Small intestine (tissue), 16 donors: ENCODE results near the gene RBFOX1. TPM values are rescaled to one million over a fixed set of nuclear protein-coding genes. Genes with fewer than 3 reads are reported as not detected.

Experiments
- DNase-seq, 2 donors: peaks; one replicate each; pipeline versions ENCODE4 v3.0.0 to v3.0.0-alpha.2; 2013
- FAIRE-seq: peaks from 2 replicates; lab custom pipeline; 2012; peaks lifted over from hg19 to GRCh38; lab: Jason Lieb, UNC
- H3K27ac ChIP-seq, 3 donors: one replicate each; pipeline ENCODE4 v1.5.1; 2013; ENCODE audit warnings: low read length in 2 of 3, mild to moderate bottlenecking in 2 of 3, control low read depth in 1 of 3, inconsistent platforms in 1 of 3, low read depth in 1 of 3, moderate library complexity in 1 of 3
- H3K27me3 ChIP-seq, 3 donors: one replicate each; pipeline ENCODE4 v1.6.1; 2013; ENCODE audit warnings: low read length in 3 of 3, inconsistent platforms in 1 of 3; ENCODE audit not compliant: control insufficient read depth in 3 of 3, insufficient read depth in 3 of 3
- H3K36me3 ChIP-seq, 3 donors: one replicate each; pipeline ENCODE4 v1.6.1; 2013; ENCODE audit warnings: low read length in 3 of 3, inconsistent platforms in 1 of 3, low read depth in 1 of 3, mild to moderate bottlenecking in 1 of 3, moderate library complexity in 1 of 3; ENCODE audit not compliant: control insufficient read depth in 3 of 3, insufficient read depth in 2 of 3
- H3K4me1 ChIP-seq, 3 donors: one replicate each; pipeline ENCODE4 v1.6.1; 2013; ENCODE audit warnings: low read length in 2 of 3, inconsistent platforms in 1 of 3, low read depth in 1 of 3, mild to moderate bottlenecking in 1 of 3, moderate library complexity in 1 of 3; ENCODE audit not compliant: control insufficient read depth in 3 of 3, insufficient read depth in 2 of 3
- H3K4me3 ChIP-seq, 3 donors: one replicate each; pipeline ENCODE4 v1.5.1; 2013; ENCODE audit warnings: low read length in 3 of 3, control low read depth in 1 of 3, inconsistent platforms in 1 of 3, low read depth in 1 of 3, mild to moderate bottlenecking in 1 of 3, moderate library complexity in 1 of 3
- H3K9me3 ChIP-seq, 2 donors: one replicate each; pipeline ENCODE4 v1.6.1; 2013; ENCODE audit warnings: low read depth in 1 of 2, low read length in 1 of 2; ENCODE audit not compliant: control insufficient read depth in 2 of 2, insufficient read depth in 1 of 2
- WGBS, 3 donors: extraction: QIAGEN DNeasy Blood & Tissue Kit; methylation state at CpG; one replicate each; pipeline ENCODE4 v1.1.7; 2013; 5-methylcytosine and 5-hydroxymethylcytosine counted together
- long read RNA-seq, 10 donors: transcript quantifications; one replicate each; lab custom pipeline, GENCODE V29; 2026
- polyA plus RNA-seq, 4 donors: library from polyadenylated mRNA; stranded (reverse) in 3 of 4; unstranded in 1 of 4; fragments of 200-250 nt in 3 of 4; fragments of 120-200 nt in 1 of 4; gene quantifications; one replicate each; pipeline versions ENCODE4 v1.2.1 to v1.2.3, GENCODE V29; 2013
- donor health status: healthy with polysubstance abuse.
- donor health status: control.
- donor health status: control.
- donor health status: Bipolar disorder and iron deficiency.
- donor health status: healthy.

RBFOX1 gene
- polyA plus RNA-seq: under 1 TPM in 3 of 4 donors, not detected in 1; 0.30 to 0.87 (median 0.54) TPM
- long read RNA-seq, donor 1: 0 reads
- long read RNA-seq, donor 2: 0 reads
- long read RNA-seq, donor 3: 0 reads
- long read RNA-seq, donor 4: 0 reads
- long read RNA-seq, donor 5: 0 reads
- long read RNA-seq, donor 6: 0 reads
- long read RNA-seq, donor 7, partial matches to known transcripts: 20 of 27 reads
- long read RNA-seq, donor 7, other reads (novel, unspliced or antisense): 0 of 27 reads
- long read RNA-seq, donor 8: 0 reads
- long read RNA-seq, donor 9: 0 reads
- long read RNA-seq, donor 10: 0 reads

GRCh38 chr16:7332611-7333010 is at the start of gene RBFOX1:
TSS of gene RBFOX1 (plus strand) at chr16:7332845.
- 67 to 70% (median 67%) methylated on average over 8 of the region's 8 CpGs for WGBS, 3 donors
- H3K4me1 ChIP-seq: no peaks in the 10 kb centered on the region
- no peaks in the 10 kb centered on the region for H3K9me3 ChIP-seq
- DNase-seq (no peak), FAIRE-seq (no peak)
- H3K27me3 ChIP-seq: no peaks in the 10 kb centered on the region
- H3K4me3 ChIP-seq: no peak within 1 kb of the TSS
- no peaks in the 10 kb centered on the region for H3K36me3 ChIP-seq
- no peak within 1 kb of the TSS for H3K27ac ChIP-seq

DNA sequence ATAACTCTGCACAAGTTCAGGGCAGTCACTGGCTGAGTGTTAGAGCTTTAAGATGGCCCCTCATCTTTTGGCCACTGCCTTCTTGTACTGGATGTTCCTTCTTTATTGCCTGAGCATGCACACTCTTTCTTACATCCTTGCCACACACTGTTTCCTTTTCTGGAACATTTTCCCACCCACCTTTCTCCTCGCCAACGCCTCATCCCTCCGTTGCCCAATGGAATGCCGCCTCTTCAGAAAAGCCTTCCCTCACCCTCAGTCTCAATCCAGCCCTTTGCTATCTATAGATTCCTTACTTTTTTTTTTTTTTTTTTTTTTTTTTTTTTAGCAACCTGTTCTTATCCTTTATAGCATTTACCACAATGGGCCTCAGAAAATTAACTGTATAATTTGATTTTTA is 47.9 kb upstream of the RBFOX1 start:
- Histone ChIP-seq H3K4me3 (no peak overlapping the region), H3K27me3 (no peaks in the 10 kb centered on the region), H3K36me3 (no peaks in the 10 kb centered on the region), H3K27ac (no peak overlapping the region), H3K4me1 (no peaks in the 10 kb centered on the region), H3K9me3 (no peaks in the 10 kb centered on the region)
- no peak for FAIRE-seq
- 92 to 96% (median 95%) methylated on average over 4 of the region's 4 CpGs for WGBS, 3 donors
- no peak for DNase-seq

DNA sequence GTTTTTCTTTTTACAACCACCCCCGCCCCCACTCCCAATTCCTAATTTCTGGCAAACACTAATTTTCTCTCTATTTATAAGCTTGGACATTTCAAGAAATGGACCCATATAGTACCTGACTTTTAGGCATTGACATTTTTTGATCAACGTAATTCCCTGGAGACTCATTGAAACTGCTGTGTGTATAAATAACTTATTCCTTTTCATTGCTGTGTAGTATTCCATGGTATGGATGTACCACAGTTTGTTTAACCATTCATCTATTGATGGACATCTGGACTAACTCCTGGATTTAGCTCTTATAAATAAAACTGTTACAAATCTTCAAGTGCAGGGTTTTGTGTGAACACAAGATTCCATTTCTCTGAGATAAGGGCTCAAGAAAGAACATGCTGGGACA is 47.1 kb upstream of the RBFOX1 start:
- Histone ChIP-seq H3K36me3 (no peaks in the 10 kb centered on the region), H3K4me1 (no peaks in the 10 kb centered on the region), H3K9me3 (no peaks in the 10 kb centered on the region), H3K27ac (no peak overlapping the region), H3K27me3 (no peaks in the 10 kb centered on the region), H3K4me3 (no peak overlapping the region)
- no peak for FAIRE-seq
- DNase-seq: no peak
- 82 to 85% (median 84%) methylated on average over 2 of the region's 2 CpGs for WGBS, 3 donors

DNA sequence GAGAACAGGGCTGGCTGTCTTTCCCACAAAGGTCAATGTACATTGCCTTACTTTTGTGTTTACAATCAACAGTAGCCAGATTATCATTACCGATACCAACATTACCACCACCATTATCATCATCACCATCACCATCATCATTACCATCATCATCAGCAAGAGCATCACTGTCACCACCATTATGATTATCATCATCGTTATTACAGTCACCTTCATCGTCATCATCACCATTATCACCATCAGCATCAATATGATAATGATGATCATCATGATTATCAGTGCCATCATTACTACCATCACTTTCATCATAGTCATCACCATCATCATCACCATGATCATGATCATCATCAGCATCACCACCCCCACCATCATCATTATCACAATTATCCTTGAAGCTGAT is 43.3 kb upstream of the RBFOX1 start:
- Histone ChIP-seq H3K4me3 (no peak overlapping the region), H3K27me3 (no peaks in the 10 kb centered on the region), H3K4me1 (no peaks in the 10 kb centered on the region), H3K36me3 (no peaks in the 10 kb centered on the region), H3K9me3 (no peaks in the 10 kb centered on the region), H3K27ac (no peak overlapping the region)
- FAIRE-seq (no peak), DNase-seq (no peak)
- WGBS, 3 donors: 90 to 93% (median 92%) methylated on average over 3 of the region's 3 CpGs

DNA sequence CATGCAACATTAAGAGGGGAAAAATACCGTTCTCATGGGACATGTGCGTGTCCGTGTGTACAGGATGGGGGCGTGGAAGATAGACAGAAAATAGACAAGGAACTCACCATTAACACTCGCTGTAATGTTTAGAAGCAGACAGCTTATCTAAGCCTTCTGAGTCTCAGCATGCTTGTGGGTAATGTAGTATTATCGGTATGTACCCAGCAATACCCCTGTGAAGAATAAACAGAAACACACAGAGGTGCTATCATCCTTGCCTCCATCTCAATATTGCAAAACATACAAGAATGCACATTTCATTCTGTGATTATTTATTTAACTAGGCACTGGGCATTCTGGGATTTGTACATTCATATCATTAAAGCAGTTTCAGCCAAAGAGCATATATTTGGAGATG is 42.0 kb upstream of the RBFOX1 start:
- WGBS, 3 donors: 72 to 78% (median 75%) methylated on average over 6 of the region's 6 CpGs
- Histone ChIP-seq H3K9me3 (no peaks in the 10 kb centered on the region), H3K4me3 (no peak overlapping the region), H3K36me3 (no peaks in the 10 kb centered on the region), H3K27ac (no peak overlapping the region), H3K4me1 (no peaks in the 10 kb centered on the region), H3K27me3 (no peaks in the 10 kb centered on the region)
- FAIRE-seq: no peak
- no peak for DNase-seq

GRCh38 chr16:7294020-7294419 is 38.6 kb upstream of the RBFOX1 start:
- H3K36me3 ChIP-seq: no peaks in the 10 kb centered on the region
- FAIRE-seq: no peak
- no peaks in the 10 kb centered on the region for H3K27me3 ChIP-seq
- WGBS, 3 donors: 57 to 64% (median 60%) methylated on average over 4 of the region's 4 CpGs
- DNase-seq: no peak
- no peaks in the 10 kb centered on the region for H3K9me3 ChIP-seq
- H3K4me3 ChIP-seq: no peak overlapping the region
- no peak overlapping the region for H3K27ac ChIP-seq
- no peaks in the 10 kb centered on the region for H3K4me1 ChIP-seq

DNA sequence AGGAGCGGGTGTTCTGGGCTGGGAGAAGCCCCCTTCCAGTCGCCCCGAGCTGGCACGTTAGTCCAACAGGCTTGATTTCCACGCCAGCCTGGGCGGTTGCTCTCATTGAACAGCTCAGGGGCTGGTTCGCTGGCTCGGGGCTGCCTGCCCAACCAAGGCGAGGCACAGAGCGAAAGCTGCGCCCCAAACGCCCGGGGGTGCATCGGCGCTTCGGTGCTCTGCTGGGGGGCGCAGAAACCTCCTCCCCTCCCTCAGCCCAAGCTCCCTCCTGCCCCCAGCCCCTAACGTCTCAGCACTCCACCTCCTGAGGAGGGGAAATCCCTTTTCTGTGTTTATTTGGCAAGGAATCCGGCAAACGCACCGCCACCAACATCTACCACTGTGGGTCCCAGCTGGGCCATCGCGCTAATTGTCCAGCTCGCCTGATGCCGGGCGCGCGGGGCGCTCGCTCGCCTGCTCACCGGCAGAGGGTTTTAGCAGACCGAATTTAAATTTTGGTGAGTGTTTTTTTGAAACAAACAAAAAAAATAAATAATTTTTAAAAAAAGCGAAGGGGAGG is 29.5 kb upstream of the RBFOX1 start:
- H3K36me3 ChIP-seq: no peaks in the 10 kb centered on the region
- DNase-seq (no peak), FAIRE-seq (no peak)
- H3K4me1 ChIP-seq: no peaks in the 10 kb centered on the region
- no peak overlapping the region for H3K27ac ChIP-seq
- H3K4me3 ChIP-seq: no peak overlapping the region
- peaks cover 0 to 33% (median 14%) of the 10 kb centered on the region in 3 donors for H3K27me3 ChIP-seq
- WGBS, 3 donors: 3 to 13% (median 4%) methylated on average over 34 of the region's 34 CpGs
- no peaks in the 10 kb centered on the region for H3K9me3 ChIP-seq

GRCh38 chr16:7303660-7304200 is 28.9 kb upstream of the RBFOX1 start:
- DNase-seq: no peak
- WGBS, 3 donors: 4 to 7% (median 7%) methylated on average over 20 of the region's 20 CpGs
- no peak for FAIRE-seq
- H3K9me3 ChIP-seq: no peaks in the 10 kb centered on the region
- H3K4me3 ChIP-seq: no peak overlapping the region
- H3K36me3 ChIP-seq: no peaks in the 10 kb centered on the region
- H3K4me1 ChIP-seq: no peaks in the 10 kb centered on the region
- no peak overlapping the region for H3K27ac ChIP-seq
- peaks cover 0 to 33% (median 14%) of the 10 kb centered on the region in 3 donors for H3K27me3 ChIP-seq
